HG03469 (cell line): ENCODE measurements around the gene TMEM198.
A peak's percentile ranks its signal among the peaks of the same experiment; 100 is the strongest.

Experiments
- ATAC-seq: cut with Tn5 transposase; IDR thresholded peaks from one replicate; pipeline ENCODE4 v1.9.1; 2021; ENCODE audit warnings: mild to moderate bottlenecking, moderate library complexity, moderate number of reproducible peaks; ENCODE audit not compliant: unreplicated experiment

Gene TMEM198

GRCh38 chr2:219524817-219525216 is 19.0 kb upstream of the TMEM198 start:
- no peak for ATAC-seq

- no peak for ATAC-seq
Measured at GRCh38 chr2:219525533-219526232, 18.1 kb upstream of the TMEM198 start.

GRCh38 chr2:219526320-219527075 is 17.3 kb upstream of the TMEM198 start:
- ATAC-seq: no peak

- no peak for ATAC-seq
Measured at GRCh38 chr2:219527076-219527394, 16.8 kb upstream of the TMEM198 start.

GRCh38 chr2:219527472-219527871 is 16.4 kb upstream of the TMEM198 start:
- no peak for ATAC-seq

GRCh38 chr2:219530048-219530963 is 13.5 kb upstream of the TMEM198 start:
- peak; percentile 73 for ATAC-seq

GRCh38 chr2:219531639-219532377 is 12.0 kb upstream of the TMEM198 start:
- no peak for ATAC-seq

- ATAC-seq: no peak
Measured at GRCh38 chr2:219532378-219532649, 11.5 kb upstream of the TMEM198 start.

- no peak for ATAC-seq
Measured at GRCh38 chr2:219533930-219534661, 9.7 kb upstream of the TMEM198 start.

- ATAC-seq: no peak
Measured at GRCh38 chr2:219536425-219536824, 7.4 kb upstream of the TMEM198 start.

- ATAC-seq: no peak
Measured at GRCh38 chr2:219536967-219537366, 6.9 kb upstream of the TMEM198 start.

- no peak for ATAC-seq
Measured at GRCh38 chr2:219537657-219538488, 6.0 kb upstream of the TMEM198 start.

GRCh38 chr2:219538504-219538951 is 5.3 kb upstream of the TMEM198 start:
- no peak for ATAC-seq

GRCh38 chr2:219538956-219539788 is 4.7 kb upstream of the TMEM198 start:
- ATAC-seq: no peak

- ATAC-seq: no peak
Measured at GRCh38 chr2:219539926-219540678, 3.7 kb upstream of the TMEM198 start.

- no peak for ATAC-seq
Measured at GRCh38 chr2:219540784-219541504, 2.9 kb upstream of the TMEM198 start.

- ATAC-seq: peak; percentile 46
Measured at GRCh38 chr2:219541611-219542180, 2.1 kb upstream of the TMEM198 start.
